ENCODE data around the gene SLX1A.
"Not testable (repeated sequence)": the region's sequence is repeated elsewhere in the genome, so short reads cannot be mapped to it uniquely, and the experiment has no call there.

The SLX1A gene

GRCh38 chr16:30151091-30151490 lies 42.6 kb upstream of the SLX1A start:
- no peaks in the 10 kb centered on the region for H3K4me1 ChIP-seq
- intact Hi-C loops (cut with DNase I; ENCODE audit: low total_unique reads): no loop called here
- no peaks in the 10 kb centered on the region for H3K36me3 ChIP-seq
- no peaks in the 10 kb centered on the region for H3K27me3 ChIP-seq
- no peak for TF ChIP-seq CTCF (IDR thresholded peaks at IDR 0.05)
- no peak overlapping the region for H3K27ac ChIP-seq
- DNase-seq: no peak
- H3K9me3 ChIP-seq: peaks cover 0 to 7% (median 0%) of the 10 kb centered on the region in 3 donors
- H3K4me3 ChIP-seq: no peak overlapping the region

GRCh38 chr16:30152517-30152916 lies 41.2 kb upstream of the SLX1A start:
- no peak for DNase-seq
- no peaks in the 10 kb centered on the region for H3K36me3 ChIP-seq
- no peak for TF ChIP-seq CTCF (IDR thresholded peaks at IDR 0.05)
- H3K27me3 ChIP-seq: no peaks in the 10 kb centered on the region
- H3K27ac ChIP-seq: no peak overlapping the region
- H3K4me3 ChIP-seq: no peak overlapping the region
- peaks cover 0 to 7% (median 0%) of the 10 kb centered on the region in 3 donors for H3K9me3 ChIP-seq
- intact Hi-C loops (cut with DNase I; ENCODE audit: low total_unique reads): no loop called here
- H3K4me1 ChIP-seq: no peaks in the 10 kb centered on the region

GRCh38 chr16:30155188-30155587 lies 38.5 kb upstream of the SLX1A start:
- no peak overlapping the region for H3K27ac ChIP-seq
- H3K4me3 ChIP-seq: no peak overlapping the region
- no peak for TF ChIP-seq CTCF (IDR thresholded peaks at IDR 0.05)
- DNase-seq: no peak
- intact Hi-C loops (cut with DNase I; ENCODE audit: low total_unique reads): no loop called here
- H3K27me3 ChIP-seq: no peaks in the 10 kb centered on the region
- H3K9me3 ChIP-seq: no peaks in the 10 kb centered on the region
- no peaks in the 10 kb centered on the region for H3K4me1 ChIP-seq
- no peaks in the 10 kb centered on the region for H3K36me3 ChIP-seq

GRCh38 chr16:30157214-30157613 lies 36.5 kb upstream of the SLX1A start:
- intact Hi-C loops (cut with DNase I; ENCODE audit: low total_unique reads): no loop called here
- Histone ChIP-seq H3K36me3 (no peaks in the 10 kb centered on the region), H3K27ac (no peak overlapping the region), H3K27me3 (no peaks in the 10 kb centered on the region), H3K9me3 (no peaks in the 10 kb centered on the region), H3K4me1 (no peaks in the 10 kb centered on the region), H3K4me3 (no peak overlapping the region)
- DNase-seq: no peak
- no peak for TF ChIP-seq CTCF (IDR thresholded peaks at IDR 0.05)

- Histone ChIP-seq H3K4me3 (no peak overlapping the region), H3K9me3 (no peaks in the 10 kb centered on the region), H3K27ac (no peak overlapping the region), H3K27me3 (no peaks in the 10 kb centered on the region), H3K36me3 (no peaks in the 10 kb centered on the region), H3K4me1 (no peaks in the 10 kb centered on the region)
- no peak for TF ChIP-seq CTCF (IDR thresholded peaks at IDR 0.05)
- intact Hi-C loops (cut with DNase I; ENCODE audit: low total_unique reads): no loop called here
- DNase-seq: no peak
These were observed 30.1 kb upstream of the SLX1A start for GRCh38 chr16:30163538-30163937.

GRCh38 chr16:30166202-30166902 lies 27.3 kb upstream of the SLX1A start:
- Histone ChIP-seq H3K27me3 (no peaks in the 10 kb centered on the region), H3K36me3 (no peaks in the 10 kb centered on the region), H3K4me1 (no peaks in the 10 kb centered on the region), H3K27ac (no peak overlapping the region), H3K4me3 (no peak overlapping the region), H3K9me3 (no peaks in the 10 kb centered on the region)
- TF ChIP-seq CTCF (IDR thresholded peaks at IDR 0.05): no peak
- intact Hi-C loops (cut with DNase I; ENCODE audit: low total_unique reads): no loop called here
- DNase-seq: no peak

- H3K27me3 ChIP-seq; intact Hi-C loops (cut with DNase I; ENCODE audit: low total_unique reads); DNase-seq; H3K9me3 ChIP-seq; H3K4me1 ChIP-seq; H3K4me3 ChIP-seq; H3K36me3 ChIP-seq; H3K27ac ChIP-seq: not testable (repeated sequence)
These were observed 24.9 kb upstream of the SLX1A start for GRCh38 chr16:30168746-30169145.

- H3K27ac ChIP-seq; intact Hi-C loops (cut with DNase I; ENCODE audit: low total_unique reads); H3K36me3 ChIP-seq; H3K27me3 ChIP-seq; H3K4me3 ChIP-seq; H3K9me3 ChIP-seq; DNase-seq; H3K4me1 ChIP-seq: not testable (repeated sequence)
These were observed 24.3 kb upstream of the SLX1A start for GRCh38 chr16:30169416-30169815.
